B cell (primary cell): ENCODE data around the gene IRAK2. TPM values are rescaled to one million over a fixed set of nuclear protein-coding genes. Genes with fewer than 3 reads are reported as not detected.
"Not testable (repeated sequence)": the region's sequence is repeated elsewhere in the genome, so short reads cannot be mapped to it uniquely, and the experiment has no call there.

Source experiments
- ATAC-seq: fragments of 200-7000 bp; cut with Tn5 transposase; one replicate; pipeline ENCODE4 v1.10.0; 2021; ENCODE audit warnings: low read depth, mild to moderate bottlenecking, moderate number of reproducible peaks, moderate library complexity
- CTCF ChIA-PET: fragments of 350-600 bp; sonication (Branson Sonifier 250); formaldehyde crosslinking; loops from one replicate; lab custom pipeline; 2021; ENCODE audit warnings: antibody characterized with exemption, inconsistent platforms; lab: Charles Lee
- POLR2A ChIA-PET: fragments of 350-600 bp; sonication (Branson Sonifier 250); formaldehyde crosslinking; loops from one replicate; lab custom pipeline; 2021; ENCODE audit warnings: antibody characterized with exemption; lab: Charles Lee
- DNase-seq: peaks from one replicate; pipeline ENCODE4 v3.0.0; 2013
- H2AFZ ChIP-seq: 2 replicates; pipeline ENCODE4 v1.6.1; 2012; ENCODE audit warnings: mild to moderate bottlenecking, low read depth, low read length; ENCODE audit not compliant: insufficient read depth, poor library complexity, severe bottlenecking
- H3K27ac ChIP-seq, 2 donors: 1 replicate in 1 of 2; 2 replicates in 1 of 2; pipeline ENCODE4 v1.5.1; 2012 to 2013; ENCODE audit warnings: low read length in 2 of 2, mild to moderate bottlenecking in 2 of 2, moderate library complexity in 1 of 2
- H3K27me3 ChIP-seq, 4 experiments: fragments of 200-600 bp in 1 of 4; sonication (generic) in 1 of 4; replicated peaks in 1 of 4; 1 replicate in 2 of 4; 2 replicates in 2 of 4; pipeline versions ENCODE4 v1.6.1 to v1.7.0; 2013 to 2016; ENCODE audit warnings: low read length in 3 of 4, mild to moderate bottlenecking in 2 of 4, mixed read lengths in 1 of 4, moderate library complexity in 1 of 4; ENCODE audit not compliant: insufficient read depth in 4 of 4, control insufficient read depth in 3 of 4; ENCODE audit errors: control extremely low read depth in 1 of 4
- H3K36me3 ChIP-seq, 2 experiments: replicated peaks in 1 of 2; 1 replicate in 1 of 2; 2 replicates in 1 of 2; pipeline versions ENCODE4 v1.6.1 to v1.7.1; 2013; ENCODE audit warnings: low read length in 1 of 2; ENCODE audit not compliant: insufficient read depth in 2 of 2, control insufficient read depth in 1 of 2; ENCODE audit errors: control extremely low read depth in 1 of 2, extremely low read depth in 1 of 2
- H3K4me1 ChIP-seq, 2 donors: fragments of 200-600 bp in 1 of 2; sonication (generic) in 1 of 2; 1 replicate in 1 of 2; 2 replicates in 1 of 2; pipeline versions ENCODE4 v1.5.1 to v1.6.1; 2013 to 2017; ENCODE audit warnings: low read length in 2 of 2; ENCODE audit not compliant: control insufficient read depth in 2 of 2, insufficient read depth in 2 of 2
- H3K4me2 ChIP-seq: replicated peaks from 2 replicates; pipeline ENCODE3; 2012; ENCODE audit warnings: mild to moderate bottlenecking, low read depth, low read length; ENCODE audit not compliant: poor library complexity, severe bottlenecking
- H3K4me3 ChIP-seq, 5 experiments: fragments of 200-600 bp in 1 of 5; sonication (generic) in 1 of 5; 1 replicate in 3 of 5; 2 replicates in 2 of 5; pipeline versions ENCODE4 v1.5.1 to v1.7.0; 2011 to 2016; ENCODE audit warnings: low read length in 4 of 5, mild to moderate bottlenecking in 4 of 5, low read depth in 2 of 5, control low read depth in 1 of 5, moderate library complexity in 1 of 5; ENCODE audit not compliant: insufficient read depth in 1 of 5; ENCODE audit errors: control extremely low read depth in 1 of 5, extremely low read depth in 1 of 5
- H3K79me2 ChIP-seq: fragments of 200-600 bp; sonication (generic); one replicate; pipeline ENCODE4 v1.6.0; 2016; ENCODE audit warnings: low read length; ENCODE audit not compliant: control insufficient read depth, insufficient read depth
- H3K9ac ChIP-seq: fragments of 200-600 bp; sonication (generic); 2 replicates; pipeline ENCODE4 v1.6.1; 2017; ENCODE audit warnings: mild to moderate bottlenecking, low read length, moderate library complexity
- H3K9me3 ChIP-seq, 3 donors: one replicate each; pipeline versions ENCODE4 v1.6.1 to v1.7.1; 2013; ENCODE audit warnings: low read length in 2 of 3; ENCODE audit not compliant: control insufficient read depth in 2 of 3, insufficient read depth in 1 of 3; ENCODE audit errors: control extremely low read depth in 1 of 3
- H4K20me1 ChIP-seq: 2 replicates; pipeline ENCODE4 v1.6.0; 2012; ENCODE audit warnings: mild to moderate bottlenecking, low read length; ENCODE audit not compliant: insufficient read depth, control insufficient read depth, poor library complexity, severe bottlenecking
- H3K27ac Mint-ChIP-seq: one replicate; pipeline ENCODE4 v1.8.0; 2021; ENCODE audit warnings: mixed read lengths
- H3K27me3 Mint-ChIP-seq: one replicate; pipeline ENCODE4 v1.8.0; 2021; ENCODE audit warnings: mixed read lengths
- H3K4me1 Mint-ChIP-seq: one replicate; pipeline ENCODE4 v1.8.0; 2021; ENCODE audit warnings: mixed read lengths
- H3K4me3 Mint-ChIP-seq: one replicate; pipeline ENCODE4 v1.8.0; 2021; ENCODE audit warnings: mixed read lengths
- H3K9me3 Mint-ChIP-seq: one replicate; pipeline ENCODE4 v1.8.0; 2022; ENCODE audit warnings: mixed read lengths; ENCODE audit not compliant: insufficient read depth
- EZH2 ChIP-seq: IDR thresholded peaks from 2 replicates; pipeline ENCODE4 v1.6.1; 2012; ENCODE audit warnings: borderline replicate concordance, low read depth, mild to moderate bottlenecking, moderate library complexity, low read length; ENCODE audit not compliant: insufficient read depth, poor library complexity, severe bottlenecking
- WGBS: methylation state at CpG from one replicate; pipeline ENCODE4 v1.1.5; 2013; ENCODE audit warnings: missing lambda C conversion rate; ENCODE audit not compliant: insufficient coverage; 5-methylcytosine and 5-hydroxymethylcytosine counted together
- intact Hi-C: fragments of 100-400 bp; cut with micrococcal nuclease; formaldehyde crosslinking; loops from one replicate; pipeline ENCODE4 v1.10.0; 2022
- polyA plus RNA-seq: library from polyadenylated mRNA; depleted of rRNA; stranded (reverse); fragments of >200 nt; gene quantifications from 2 replicates; pipeline ENCODE4 v1.2.3, GENCODE V29; 2012
- total RNA-seq, 2 donors: library from RNA; stranded (reverse); fragments of 120-200 nt in 1 of 2; gene quantifications; 1 replicate in 1 of 2; 2 replicates in 1 of 2; pipeline versions ENCODE4 v1.2.3 to v1.2.4, GENCODE V29; 2013 to 2022
- TF ChIP-seq, protein P1 (sequence below): fragments of 200-600 bp; IDR thresholded peaks from one replicate; pipeline ENCODE4 v1.8.0; 2022; ENCODE audit warnings: antibody characterized with exemption, mild to moderate bottlenecking

Gene IRAK2
- total and polyA plus RNA-seq, 2 donors (not counting 1 experiment from before 2014, with no cell fraction given), result 11.8 to 23.2 TPM

DNA sequence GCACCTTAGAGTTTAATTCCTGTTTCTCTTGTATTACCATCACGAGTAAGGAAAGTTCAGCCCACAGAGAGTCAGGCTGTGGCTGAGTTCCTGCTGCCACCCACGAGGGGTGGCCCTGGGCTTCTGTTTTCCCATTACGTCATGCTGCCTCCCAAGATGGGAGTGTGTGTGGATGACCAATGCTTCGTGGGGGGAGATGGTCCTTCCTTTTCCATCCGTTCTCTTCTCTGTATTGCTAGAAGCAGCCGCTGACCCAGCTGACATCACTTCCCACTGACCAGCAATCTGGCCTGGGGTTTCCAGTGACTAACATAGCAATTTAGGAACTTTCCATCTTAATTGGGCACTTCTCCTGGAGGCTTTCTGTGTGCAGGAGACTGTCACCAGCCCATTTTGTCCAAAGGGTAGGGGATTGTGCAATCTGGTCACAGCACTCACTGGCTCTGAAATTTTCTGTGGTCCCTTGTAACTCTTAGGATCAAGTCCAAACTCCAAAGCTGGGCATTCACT lies 9.3 kb downstream of the IRAK2 start:
- H3K4me2 ChIP-seq, result no peak overlapping the region
- H3K9ac ChIP-seq, result no peak overlapping the region
- Mint-ChIP-seq H3K4me1 (peaks cover 36% of the 10 kb centered on the region), H3K9me3 (no peaks in the 10 kb centered on the region), H3K27me3 (no peaks in the 10 kb centered on the region), H3K27ac (peak overlapping the region; percentile 87), H3K4me3 (peak overlapping the region; percentile 18)
- no peak overlapping the region for H3K4me3 ChIP-seq
- peak overlapping the region in 1 of 2 donors; percentile 50 for H3K27ac ChIP-seq
- peaks cover 0 to 5% (median 2%) of the 10 kb centered on the region in 3 donors for H3K9me3 ChIP-seq
- peaks cover 44% of the 10 kb centered on the region for H3K79me2 ChIP-seq
- H4K20me1 ChIP-seq, result no peaks in the 10 kb centered on the region
- H3K36me3 ChIP-seq, result peaks cover 0 to 6% of the 10 kb centered on the region in 2 experiments
- no peak for TF ChIP-seq EZH2
- TF ChIP-seq, protein P1, sequence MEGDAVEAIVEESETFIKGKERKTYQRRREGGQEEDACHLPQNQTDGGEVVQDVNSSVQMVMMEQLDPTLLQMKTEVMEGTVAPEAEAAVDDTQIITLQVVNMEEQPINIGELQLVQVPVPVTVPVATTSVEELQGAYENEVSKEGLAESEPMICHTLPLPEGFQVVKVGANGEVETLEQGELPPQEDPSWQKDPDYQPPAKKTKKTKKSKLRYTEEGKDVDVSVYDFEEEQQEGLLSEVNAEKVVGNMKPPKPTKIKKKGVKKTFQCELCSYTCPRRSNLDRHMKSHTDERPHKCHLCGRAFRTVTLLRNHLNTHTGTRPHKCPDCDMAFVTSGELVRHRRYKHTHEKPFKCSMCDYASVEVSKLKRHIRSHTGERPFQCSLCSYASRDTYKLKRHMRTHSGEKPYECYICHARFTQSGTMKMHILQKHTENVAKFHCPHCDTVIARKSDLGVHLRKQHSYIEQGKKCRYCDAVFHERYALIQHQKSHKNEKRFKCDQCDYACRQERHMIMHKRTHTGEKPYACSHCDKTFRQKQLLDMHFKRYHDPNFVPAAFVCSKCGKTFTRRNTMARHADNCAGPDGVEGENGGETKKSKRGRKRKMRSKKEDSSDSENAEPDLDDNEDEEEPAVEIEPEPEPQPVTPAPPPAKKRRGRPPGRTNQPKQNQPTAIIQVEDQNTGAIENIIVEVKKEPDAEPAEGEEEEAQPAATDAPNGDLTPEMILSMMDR, result no peak
- no peaks in the 10 kb centered on the region for H3K27me3 ChIP-seq
- ChIA-PET CTCF (interaction anchor here (0.9 to 1.4 kb wide), 2 partner anchors 11 to 20 kb away, joined by 3 to 5 read pairs; no protein-coding TSS in a partner anchor), POLR2A (interaction anchor here (0.6 kb wide), 1 partner anchor 45 kb away, joined by 4 read pairs; no protein-coding TSS in a partner anchor)
- peaks cover 14 to 32% of the 10 kb centered on the region in 2 donors for H3K4me1 ChIP-seq
- ATAC-seq (peak; percentile 59), DNase-seq (peak; percentile 52)
- intact Hi-C loops, result no loop called here
- H2AFZ ChIP-seq, result no peak overlapping the region
- WGBS, result no CpG with 5 or more reads among the region's 6 CpGs

DNA sequence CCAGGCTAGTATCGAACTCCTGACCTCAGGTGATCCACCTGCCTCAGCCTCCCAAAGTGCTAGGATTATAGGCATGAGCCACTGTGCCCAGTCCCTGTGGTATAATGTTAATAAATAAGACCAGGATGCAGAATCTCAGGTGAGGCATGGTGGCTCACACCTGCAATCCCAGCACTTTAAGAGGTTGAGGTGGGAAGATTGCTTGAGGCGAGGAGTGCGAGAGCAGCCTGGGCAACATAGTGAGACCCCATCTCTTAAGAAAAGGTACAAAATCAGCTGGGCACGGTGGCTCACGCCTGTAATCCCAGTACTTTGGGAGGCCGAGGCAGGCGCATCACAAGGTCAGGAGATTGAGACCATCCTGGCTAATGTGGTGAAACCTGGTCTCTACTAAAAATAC lies 10.6 kb downstream of the IRAK2 start:
- intact Hi-C loops, result not testable (repeated sequence)

DNA sequence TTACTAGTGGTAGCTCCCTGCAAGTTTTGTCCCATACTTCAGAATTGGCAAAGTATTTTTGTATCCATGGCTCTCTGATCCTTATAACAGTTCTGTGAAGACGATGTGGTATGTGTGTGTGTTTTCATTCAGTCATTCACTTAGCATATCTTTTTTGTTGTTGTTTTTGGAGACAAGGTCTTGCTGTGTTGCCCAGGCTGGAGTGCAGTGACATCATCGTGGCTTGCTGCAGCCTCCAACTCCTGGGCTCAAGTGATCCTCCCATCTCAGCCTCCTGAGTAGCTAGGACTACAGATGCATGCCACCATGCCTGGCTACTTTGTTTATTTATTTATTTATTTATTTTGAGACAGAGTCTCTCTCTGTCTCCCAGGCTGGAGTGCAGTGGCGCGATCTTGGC lies 11.4 kb downstream of the IRAK2 start:
- WGBS, result 88% methylated on average over 3 of the region's 4 CpGs
- POLR2A ChIA-PET, result not testable (repeated sequence)
- CTCF ChIA-PET, result interaction anchor here (0.6 to 1.2 kb wide), 3 partner anchors 10 to 47 kb away, joined by 3 read pairs; no protein-coding TSS in a partner anchor

More for the DNA sequence above, 10.6 kb downstream of the IRAK2 start:
- not testable (repeated sequence) for H3K36me3 ChIP-seq, H3K4me3 Mint-ChIP-seq, ATAC-seq, DNase-seq, H3K27me3 Mint-ChIP-seq, H4K20me1 ChIP-seq, H3K27ac ChIP-seq, H3K4me3 ChIP-seq, H3K27ac Mint-ChIP-seq, H3K9me3 ChIP-seq, H2AFZ ChIP-seq, H3K4me2 ChIP-seq, H3K9ac ChIP-seq, H3K27me3 ChIP-seq, H3K9me3 Mint-ChIP-seq
- peaks cover 10 to 31% of the 10 kb centered on the region in 2 donors for H3K4me1 ChIP-seq
- 100% methylated on average over 3 of the region's 7 CpGs for WGBS
- ChIA-PET CTCF (interaction anchor here (0.8 to 1.2 kb wide), 2 partner anchors 17 to 38 kb away, joined by 3 read pairs; no protein-coding TSS in a partner anchor), POLR2A (interaction anchor here (0.7 kb wide), 2 partner anchors 22 to 354 kb away, joined by 4 read pairs; no protein-coding TSS in a partner anchor)
- H3K4me1 Mint-ChIP-seq, result peaks cover 33% of the 10 kb centered on the region
- H3K79me2 ChIP-seq, result peaks cover 36% of the 10 kb centered on the region

More for the DNA sequence above, 11.4 kb downstream of the IRAK2 start:
- H3K4me3 ChIP-seq, H3K27ac Mint-ChIP-seq, H4K20me1 ChIP-seq, H3K27me3 ChIP-seq, H3K27me3 Mint-ChIP-seq, H3K9ac ChIP-seq, intact Hi-C loops, H3K4me2 ChIP-seq, H3K36me3 ChIP-seq, DNase-seq, H3K27ac ChIP-seq, H2AFZ ChIP-seq, H3K4me3 Mint-ChIP-seq, H3K9me3 Mint-ChIP-seq, H3K9me3 ChIP-seq, ATAC-seq: not testable (repeated sequence)
- peaks cover 36% of the 10 kb centered on the region for H3K79me2 ChIP-seq
- H3K4me1 ChIP-seq, result peaks cover 10 to 31% of the 10 kb centered on the region in 2 donors
- peaks cover 32% of the 10 kb centered on the region for H3K4me1 Mint-ChIP-seq
